ENCODE measurements around the gene GALNT9. TPM values are rescaled to one million over a fixed set of nuclear protein-coding genes. Genes with fewer than 3 reads are reported as not detected.
A peak's percentile ranks its signal among the peaks of the same experiment; 100 is the strongest.

GALNT9 gene
- total and polyA plus RNA-seq, 12 donors: 0.01 to 0.19 TPM; not detected in 10

DNA sequence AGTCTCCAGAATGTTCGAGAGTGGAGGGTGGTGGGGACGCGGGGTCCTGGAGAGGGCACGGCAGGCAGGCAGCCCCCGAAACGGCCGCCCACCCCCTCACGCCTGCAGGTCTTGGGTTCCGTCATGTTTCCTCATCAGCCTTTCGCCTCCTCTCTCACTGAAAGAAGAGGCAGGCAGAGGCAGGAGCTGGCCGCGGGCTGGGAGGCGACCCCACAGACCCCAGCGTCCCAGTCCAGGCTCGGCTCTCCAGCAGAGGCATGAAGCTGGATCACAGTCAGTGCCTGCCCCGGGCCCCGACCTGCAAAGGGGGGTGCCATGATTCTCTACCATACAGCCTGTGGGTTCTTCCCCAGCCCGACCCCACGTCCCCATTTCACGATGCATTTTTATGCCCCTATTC, 13.4 kb downstream of the GALNT9 start:
- no peaks in the 10 kb centered on the region for H3K4me1 ChIP-seq
- H3K4me3 ChIP-seq: no peak overlapping the region
- H3K36me3 ChIP-seq: no peaks in the 10 kb centered on the region
- H3K9me3 ChIP-seq: peaks cover 0 to 19% (median 14%) of the 10 kb centered on the region in 11 donors
- DNase-seq (peak in 1 of 2 donors; percentile 3), ATAC-seq (no peak)
- 68 to 76% methylated on average over 20 of the region's 20 CpGs for WGBS, 2 donors
- TF ChIP-seq, protein P1, sequence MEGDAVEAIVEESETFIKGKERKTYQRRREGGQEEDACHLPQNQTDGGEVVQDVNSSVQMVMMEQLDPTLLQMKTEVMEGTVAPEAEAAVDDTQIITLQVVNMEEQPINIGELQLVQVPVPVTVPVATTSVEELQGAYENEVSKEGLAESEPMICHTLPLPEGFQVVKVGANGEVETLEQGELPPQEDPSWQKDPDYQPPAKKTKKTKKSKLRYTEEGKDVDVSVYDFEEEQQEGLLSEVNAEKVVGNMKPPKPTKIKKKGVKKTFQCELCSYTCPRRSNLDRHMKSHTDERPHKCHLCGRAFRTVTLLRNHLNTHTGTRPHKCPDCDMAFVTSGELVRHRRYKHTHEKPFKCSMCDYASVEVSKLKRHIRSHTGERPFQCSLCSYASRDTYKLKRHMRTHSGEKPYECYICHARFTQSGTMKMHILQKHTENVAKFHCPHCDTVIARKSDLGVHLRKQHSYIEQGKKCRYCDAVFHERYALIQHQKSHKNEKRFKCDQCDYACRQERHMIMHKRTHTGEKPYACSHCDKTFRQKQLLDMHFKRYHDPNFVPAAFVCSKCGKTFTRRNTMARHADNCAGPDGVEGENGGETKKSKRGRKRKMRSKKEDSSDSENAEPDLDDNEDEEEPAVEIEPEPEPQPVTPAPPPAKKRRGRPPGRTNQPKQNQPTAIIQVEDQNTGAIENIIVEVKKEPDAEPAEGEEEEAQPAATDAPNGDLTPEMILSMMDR (IDR thresholded peaks at IDR 0.05): no peak
- no peak overlapping the region for H3K27ac ChIP-seq
- intact Hi-C loops (cut with DNase I): no loop called here
- peaks cover 0 to 52% (median 19%) of the 10 kb centered on the region in 7 donors for H3K27me3 ChIP-seq

DNA sequence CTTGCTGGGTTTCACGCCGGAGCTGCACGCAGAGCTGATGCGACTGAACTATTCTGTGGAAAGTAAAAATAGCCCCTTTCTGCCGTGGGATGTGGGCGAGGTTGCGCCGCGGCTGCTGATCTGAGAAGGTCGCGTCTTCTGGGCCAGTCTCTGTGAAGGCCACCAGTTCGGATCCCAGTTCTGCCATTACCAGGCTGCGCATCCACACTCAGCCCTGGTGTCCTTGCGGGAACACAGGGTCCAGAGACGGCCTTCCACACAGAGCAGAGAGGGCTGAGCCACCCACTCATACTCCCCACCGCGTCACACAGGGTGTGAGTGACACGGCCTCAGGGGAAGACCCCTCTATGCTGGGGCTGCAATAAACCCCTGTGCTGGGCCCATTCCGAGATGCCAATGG, 13.9 kb downstream of the GALNT9 start:
- WGBS, 2 donors: 89 to 90% methylated on average over 19 of the region's 19 CpGs
- DNase-seq: peak in 1 of 2 donors; percentile 4

DNA sequence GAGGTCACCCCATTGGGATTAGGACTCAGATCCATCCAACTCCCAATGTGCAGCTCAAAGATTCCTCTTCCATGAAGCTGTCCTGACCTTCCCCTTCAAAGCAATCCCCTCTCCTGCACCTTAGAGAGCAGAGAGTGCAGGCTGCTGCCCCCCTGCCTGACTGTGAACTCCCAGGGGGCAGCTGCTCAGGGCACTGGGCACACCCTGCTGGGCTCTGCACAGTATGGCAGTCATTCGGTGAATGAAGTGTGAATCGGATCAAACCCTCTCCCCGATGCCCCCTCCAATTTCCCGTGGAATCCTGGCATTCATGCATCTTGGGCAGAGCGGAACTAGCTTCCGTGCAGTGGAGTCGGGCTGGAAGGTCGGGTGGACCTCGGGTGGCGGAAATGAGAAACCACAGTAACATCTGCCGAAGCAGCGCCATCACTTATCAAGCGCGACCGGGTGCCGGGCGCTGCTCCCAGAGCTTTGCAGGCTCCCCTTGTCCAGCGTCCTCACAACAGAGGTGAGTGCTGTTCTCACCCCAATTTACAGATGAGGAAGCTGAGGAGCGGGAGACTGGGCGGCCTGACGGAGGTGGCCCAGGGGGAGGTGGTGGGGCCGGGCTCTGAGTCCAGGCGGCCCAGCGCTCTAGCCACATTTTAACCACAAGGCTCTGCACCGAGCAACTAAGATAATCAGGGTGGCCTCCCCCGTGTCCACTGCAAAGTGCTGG, 14.7 kb downstream of the GALNT9 start:
- TF ChIP-seq, protein P1 (IDR thresholded peaks at IDR 0.05): no peak
- Histone ChIP-seq H3K36me3 (no peaks in the 10 kb centered on the region), H3K27me3 (peaks cover 0 to 40% (median 15%) of the 10 kb centered on the region in 7 donors), H3K4me1 (no peaks in the 10 kb centered on the region), H3K9me3 (peaks cover 0 to 32% (median 16%) of the 10 kb centered on the region in 11 donors), H3K27ac (no peak overlapping the region), H3K4me3 (no peak overlapping the region)
- no peak for DNase-seq
- WGBS, 2 donors: 84% methylated on average over 26 of the region's 26 CpGs
- intact Hi-C loops (cut with DNase I): no loop called here
- ATAC-seq: no peak

More for the DNA sequence above, 13.9 kb downstream of the GALNT9 start:
- Histone ChIP-seq H3K36me3 (no peaks in the 10 kb centered on the region), H3K27ac (no peak overlapping the region), H3K4me1 (no peaks in the 10 kb centered on the region), H3K4me3 (no peak overlapping the region), H3K27me3 (peaks cover 0 to 47% (median 15%) of the 10 kb centered on the region in 7 donors), H3K9me3 (peaks cover 0 to 24% (median 16%) of the 10 kb centered on the region in 11 donors)
- intact Hi-C loops (cut with DNase I): no loop called here
- no peak for ATAC-seq
- TF ChIP-seq, protein P1 (IDR thresholded peaks at IDR 0.05): no peak

DNA sequence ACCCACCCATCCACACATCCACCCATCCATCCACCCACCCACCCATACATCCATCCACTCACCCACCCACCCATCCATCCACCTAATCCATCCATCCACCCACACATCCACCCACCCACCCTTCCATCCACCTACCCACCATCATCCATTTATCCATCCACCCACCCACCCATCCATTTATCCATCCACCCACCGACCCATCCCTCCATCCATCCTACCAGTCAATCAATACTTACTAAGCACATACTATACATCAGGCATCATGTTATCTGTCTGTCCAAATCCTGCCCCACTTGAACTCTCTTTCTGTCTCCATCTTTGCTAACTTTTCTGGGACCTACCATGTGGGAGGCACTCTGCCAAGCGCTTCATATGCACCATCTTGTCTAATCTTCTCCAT, 15.4 kb downstream of the GALNT9 start:
- H3K27me3 ChIP-seq: peaks cover 0 to 36% (median 15%) of the 10 kb centered on the region in 7 donors
- TF ChIP-seq, protein P1 (IDR thresholded peaks at IDR 0.05): no peak
- H3K36me3 ChIP-seq: no peaks in the 10 kb centered on the region
- no peaks in the 10 kb centered on the region for H3K4me1 ChIP-seq
- H3K4me3 ChIP-seq: no peak overlapping the region
- 95 to 97% methylated on average over 2 of the region's 2 CpGs for WGBS, 2 donors
- DNase-seq: no peak
- ATAC-seq: no peak
- H3K9me3 ChIP-seq: peaks cover 0 to 35% (median 16%) of the 10 kb centered on the region in 11 donors
- intact Hi-C loops (cut with DNase I): no loop called here
- H3K27ac ChIP-seq: no peak overlapping the region

Data from heart right ventricle (tissue), 16 donors.